ENCODE results near the gene KCNJ9.

- TF ChIP-seq POLR2A (IDR thresholded peaks at IDR 0.05; ENCODE audit: low read length) (no peak), GATA1 (IDR thresholded peaks at IDR 0.05; ENCODE audit: low read depth, low read length) (no peak)
Observed at GRCh38 chr1:160134791-160135572, 53.6 kb downstream of the KCNJ9 start.
